SK-N-SH (cell line): ENCODE data around the gene CDHR2.

ENCODE experiments used
- EP300 ChIP-seq, 2 experiments: IDR thresholded peaks; 2 replicates each; pipeline versions ENCODE4 v1.4.0 to v1.6.1; 2012; ENCODE audit warnings: borderline replicate concordance in 1 of 2, low read depth in 1 of 2, low read length in 1 of 2
- MXI1 ChIP-seq: IDR thresholded peaks from 2 replicates; pipeline ENCODE4 v1.6.1; 2012; ENCODE audit warnings: mild to moderate bottlenecking, low read depth, low read length, improper control_type of control experiment
- NFIC ChIP-seq: IDR thresholded peaks from 2 replicates; pipeline ENCODE4 v1.4.0; 2012; ENCODE audit warnings: borderline replicate concordance
- POLR2AphosphoS5 ChIP-seq: IDR thresholded peaks from 2 replicates; pipeline ENCODE4 v1.6.1; 2012; ENCODE audit warnings: low read depth, low read length
- RAD21 ChIP-seq: IDR thresholded peaks from 2 replicates; pipeline ENCODE4 v1.6.1; 2012; ENCODE audit warnings: mild to moderate bottlenecking, low read length
- RCOR1 ChIP-seq: fragments of 150-350 bp; IDR thresholded peaks from 2 replicates; pipeline ENCODE4 v1.6.1; 2017; ENCODE audit warnings: antibody characterized with exemption, low read length
- SMC3 ChIP-seq: IDR thresholded peaks from 2 replicates; pipeline ENCODE4 v1.6.1; 2012; ENCODE audit warnings: low read depth, low read length, improper control_type of control experiment
- TEAD4 ChIP-seq: IDR thresholded peaks from 2 replicates; pipeline ENCODE4 v1.4.0; 2012; ENCODE audit warnings: mild to moderate bottlenecking, borderline replicate concordance; ENCODE audit not compliant: insufficient read depth
- TF ChIP-seq, protein P1 (sequence below): IDR thresholded peaks from 2 replicates; pipeline ENCODE4 v1.4.0; 2012; ENCODE audit warnings: low read depth
- TF ChIP-seq, protein P2 (sequence below): fragments of 200-600 bp; sonication (generic); IDR thresholded peaks from 2 replicates; pipeline ENCODE4 v1.6.1; 2017; ENCODE audit warnings: antibody characterized with exemption, mild to moderate bottlenecking, moderate library complexity
- TF ChIP-seq, protein P3 (sequence below): IDR thresholded peaks from 2 replicates; pipeline ENCODE4 v1.4.0; 2012; ENCODE audit warnings: low read depth, borderline replicate concordance
- TF ChIP-seq, protein P4 (sequence below): fragments of 150-350 bp; IDR thresholded peaks from 2 replicates; pipeline ENCODE4 v1.6.1; 2017; ENCODE audit warnings: antibody characterized with exemption, low read length, low read depth, borderline replicate concordance
- TF ChIP-seq, protein P5 (sequence below): IDR thresholded peaks from 2 replicates; pipeline ENCODE4 v1.6.1; 2012; ENCODE audit warnings: mild to moderate bottlenecking, low read depth, low read length, moderate library complexity

DNA sequence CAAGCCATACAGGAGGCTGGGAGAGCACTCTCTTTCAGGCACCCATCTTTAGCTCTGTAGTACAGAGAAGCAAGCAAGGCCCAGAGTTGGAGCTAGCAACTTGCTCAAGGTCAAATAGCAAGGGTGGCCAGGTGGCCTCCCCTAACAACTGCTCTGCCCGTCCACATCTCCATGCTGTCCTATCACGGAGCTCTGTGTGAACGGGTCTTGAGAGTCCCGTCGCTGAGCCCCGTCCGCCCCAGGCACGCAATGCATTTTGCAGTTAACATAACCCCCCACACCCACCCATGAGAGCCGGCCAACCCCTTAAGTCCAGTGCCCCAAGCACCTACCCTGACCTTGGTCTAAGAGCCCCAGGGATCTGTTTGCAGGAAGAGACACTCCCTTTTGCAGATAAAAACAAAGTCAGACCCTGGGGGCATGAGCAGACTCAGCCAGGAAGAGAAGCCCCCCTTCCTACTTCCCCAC lies 13.4 kb upstream of the CDHR2 start:
- TF ChIP-seq NFIC (no peak), MXI1 (peak; percentile 14; the same call in 1 of the 2 replicates), RCOR1 (no peak), EP300 (IDR thresholded peaks at IDR 0.05; ENCODE audit: borderline replicate concordance in 1 of 2, low read depth in 1 of 2, low read length in 1 of 2) (no peak), SMC3 (no peak), POLR2AphosphoS5 (no peak), RAD21 (no peak), TEAD4 (no peak)
- TF ChIP-seq, protein P1, sequence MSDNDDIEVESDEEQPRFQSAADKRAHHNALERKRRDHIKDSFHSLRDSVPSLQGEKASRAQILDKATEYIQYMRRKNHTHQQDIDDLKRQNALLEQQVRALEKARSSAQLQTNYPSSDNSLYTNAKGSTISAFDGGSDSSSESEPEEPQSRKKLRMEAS: no peak
- TF ChIP-seq, protein P2, sequence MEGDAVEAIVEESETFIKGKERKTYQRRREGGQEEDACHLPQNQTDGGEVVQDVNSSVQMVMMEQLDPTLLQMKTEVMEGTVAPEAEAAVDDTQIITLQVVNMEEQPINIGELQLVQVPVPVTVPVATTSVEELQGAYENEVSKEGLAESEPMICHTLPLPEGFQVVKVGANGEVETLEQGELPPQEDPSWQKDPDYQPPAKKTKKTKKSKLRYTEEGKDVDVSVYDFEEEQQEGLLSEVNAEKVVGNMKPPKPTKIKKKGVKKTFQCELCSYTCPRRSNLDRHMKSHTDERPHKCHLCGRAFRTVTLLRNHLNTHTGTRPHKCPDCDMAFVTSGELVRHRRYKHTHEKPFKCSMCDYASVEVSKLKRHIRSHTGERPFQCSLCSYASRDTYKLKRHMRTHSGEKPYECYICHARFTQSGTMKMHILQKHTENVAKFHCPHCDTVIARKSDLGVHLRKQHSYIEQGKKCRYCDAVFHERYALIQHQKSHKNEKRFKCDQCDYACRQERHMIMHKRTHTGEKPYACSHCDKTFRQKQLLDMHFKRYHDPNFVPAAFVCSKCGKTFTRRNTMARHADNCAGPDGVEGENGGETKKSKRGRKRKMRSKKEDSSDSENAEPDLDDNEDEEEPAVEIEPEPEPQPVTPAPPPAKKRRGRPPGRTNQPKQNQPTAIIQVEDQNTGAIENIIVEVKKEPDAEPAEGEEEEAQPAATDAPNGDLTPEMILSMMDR: no peak
- TF ChIP-seq, protein P3, sequence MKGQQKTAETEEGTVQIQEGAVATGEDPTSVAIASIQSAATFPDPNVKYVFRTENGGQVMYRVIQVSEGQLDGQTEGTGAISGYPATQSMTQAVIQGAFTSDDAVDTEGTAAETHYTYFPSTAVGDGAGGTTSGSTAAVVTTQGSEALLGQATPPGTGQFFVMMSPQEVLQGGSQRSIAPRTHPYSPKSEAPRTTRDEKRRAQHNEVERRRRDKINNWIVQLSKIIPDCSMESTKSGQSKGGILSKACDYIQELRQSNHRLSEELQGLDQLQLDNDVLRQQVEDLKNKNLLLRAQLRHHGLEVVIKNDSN: no peak
- TF ChIP-seq, protein P4, sequence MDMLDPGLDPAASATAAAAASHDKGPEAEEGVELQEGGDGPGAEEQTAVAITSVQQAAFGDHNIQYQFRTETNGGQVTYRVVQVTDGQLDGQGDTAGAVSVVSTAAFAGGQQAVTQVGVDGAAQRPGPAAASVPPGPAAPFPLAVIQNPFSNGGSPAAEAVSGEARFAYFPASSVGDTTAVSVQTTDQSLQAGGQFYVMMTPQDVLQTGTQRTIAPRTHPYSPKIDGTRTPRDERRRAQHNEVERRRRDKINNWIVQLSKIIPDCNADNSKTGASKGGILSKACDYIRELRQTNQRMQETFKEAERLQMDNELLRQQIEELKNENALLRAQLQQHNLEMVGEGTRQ: no peak
- TF ChIP-seq, protein P5, sequence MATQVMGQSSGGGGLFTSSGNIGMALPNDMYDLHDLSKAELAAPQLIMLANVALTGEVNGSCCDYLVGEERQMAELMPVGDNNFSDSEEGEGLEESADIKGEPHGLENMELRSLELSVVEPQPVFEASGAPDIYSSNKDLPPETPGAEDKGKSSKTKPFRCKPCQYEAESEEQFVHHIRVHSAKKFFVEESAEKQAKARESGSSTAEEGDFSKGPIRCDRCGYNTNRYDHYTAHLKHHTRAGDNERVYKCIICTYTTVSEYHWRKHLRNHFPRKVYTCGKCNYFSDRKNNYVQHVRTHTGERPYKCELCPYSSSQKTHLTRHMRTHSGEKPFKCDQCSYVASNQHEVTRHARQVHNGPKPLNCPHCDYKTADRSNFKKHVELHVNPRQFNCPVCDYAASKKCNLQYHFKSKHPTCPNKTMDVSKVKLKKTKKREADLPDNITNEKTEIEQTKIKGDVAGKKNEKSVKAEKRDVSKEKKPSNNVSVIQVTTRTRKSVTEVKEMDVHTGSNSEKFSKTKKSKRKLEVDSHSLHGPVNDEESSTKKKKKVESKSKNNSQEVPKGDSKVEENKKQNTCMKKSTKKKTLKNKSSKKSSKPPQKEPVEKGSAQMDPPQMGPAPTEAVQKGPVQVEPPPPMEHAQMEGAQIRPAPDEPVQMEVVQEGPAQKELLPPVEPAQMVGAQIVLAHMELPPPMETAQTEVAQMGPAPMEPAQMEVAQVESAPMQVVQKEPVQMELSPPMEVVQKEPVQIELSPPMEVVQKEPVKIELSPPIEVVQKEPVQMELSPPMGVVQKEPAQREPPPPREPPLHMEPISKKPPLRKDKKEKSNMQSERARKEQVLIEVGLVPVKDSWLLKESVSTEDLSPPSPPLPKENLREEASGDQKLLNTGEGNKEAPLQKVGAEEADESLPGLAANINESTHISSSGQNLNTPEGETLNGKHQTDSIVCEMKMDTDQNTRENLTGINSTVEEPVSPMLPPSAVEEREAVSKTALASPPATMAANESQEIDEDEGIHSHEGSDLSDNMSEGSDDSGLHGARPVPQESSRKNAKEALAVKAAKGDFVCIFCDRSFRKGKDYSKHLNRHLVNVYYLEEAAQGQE: no peak
